Measurements from ENCODE around the gene TYW1B. TPM values are rescaled to one million over a fixed set of nuclear protein-coding genes. Genes with fewer than 3 reads are reported as not detected.

Gene TYW1B
- total RNA-seq, 1 experiment from 2014 or later = 3.0 TPM

DNA sequence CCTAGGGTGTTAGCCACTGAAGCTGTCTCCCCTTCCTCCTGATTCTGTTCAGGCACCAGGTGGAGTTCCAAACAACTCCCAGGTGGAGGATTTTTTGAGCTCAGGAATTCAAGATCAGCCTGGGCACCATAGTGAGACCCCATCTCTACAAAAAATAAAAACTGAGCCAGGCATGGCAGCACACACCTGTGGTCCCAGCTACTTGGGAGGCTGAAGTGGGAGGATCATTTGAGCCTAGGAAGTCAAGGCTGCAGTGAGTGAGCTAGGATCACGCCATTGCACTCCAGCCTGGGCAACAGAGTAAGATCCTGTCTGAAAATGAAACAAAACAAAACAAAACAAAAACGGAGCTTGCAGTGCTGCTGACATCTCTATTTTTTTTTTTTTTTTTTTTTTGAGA is 287.1 kb downstream of the TYW1B start:
- Histone ChIP-seq H2AFZ (no peak overlapping the region), H3K9me3 (ENCODE audit: insufficient read depth, low read depth) (no peaks in the 10 kb centered on the region), H3K4me1 (replicated peaks; ENCODE audit: insufficient read depth) (no peaks in the 10 kb centered on the region), H3K9me2 (ENCODE audit: insufficient read depth) (no peaks in the 10 kb centered on the region), H3K79me2 (ENCODE audit: low read depth) (no peaks in the 10 kb centered on the region), H3F3A (ENCODE audit: insufficient read depth, low read depth) (no peaks in the 10 kb centered on the region), H4K20me1 (ENCODE audit: insufficient read depth) (no peaks in the 10 kb centered on the region), H3K36me3 (ENCODE audit: low read depth) (no peaks in the 10 kb centered on the region), H3K27me3 (ENCODE audit: insufficient read depth, low read depth) (no peaks in the 10 kb centered on the region), H3K4me2 (no peak overlapping the region), H3K4me3 (no peak overlapping the region), H3K27ac (no peak overlapping the region)
- CTCF ChIA-PET = no interaction called here
- no peak for DNase-seq
- BruUV-seq (replicated peaks) = no TSS peak
- intact Hi-C loops (cut with micrococcal nuclease; ENCODE audit: unreplicated experiment) = no loop called here
- TF ChIP-seq, protein P1, sequence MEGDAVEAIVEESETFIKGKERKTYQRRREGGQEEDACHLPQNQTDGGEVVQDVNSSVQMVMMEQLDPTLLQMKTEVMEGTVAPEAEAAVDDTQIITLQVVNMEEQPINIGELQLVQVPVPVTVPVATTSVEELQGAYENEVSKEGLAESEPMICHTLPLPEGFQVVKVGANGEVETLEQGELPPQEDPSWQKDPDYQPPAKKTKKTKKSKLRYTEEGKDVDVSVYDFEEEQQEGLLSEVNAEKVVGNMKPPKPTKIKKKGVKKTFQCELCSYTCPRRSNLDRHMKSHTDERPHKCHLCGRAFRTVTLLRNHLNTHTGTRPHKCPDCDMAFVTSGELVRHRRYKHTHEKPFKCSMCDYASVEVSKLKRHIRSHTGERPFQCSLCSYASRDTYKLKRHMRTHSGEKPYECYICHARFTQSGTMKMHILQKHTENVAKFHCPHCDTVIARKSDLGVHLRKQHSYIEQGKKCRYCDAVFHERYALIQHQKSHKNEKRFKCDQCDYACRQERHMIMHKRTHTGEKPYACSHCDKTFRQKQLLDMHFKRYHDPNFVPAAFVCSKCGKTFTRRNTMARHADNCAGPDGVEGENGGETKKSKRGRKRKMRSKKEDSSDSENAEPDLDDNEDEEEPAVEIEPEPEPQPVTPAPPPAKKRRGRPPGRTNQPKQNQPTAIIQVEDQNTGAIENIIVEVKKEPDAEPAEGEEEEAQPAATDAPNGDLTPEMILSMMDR (conservative IDR thresholded peaks at IDR 0.05) = no peak
- TF ChIP-seq EZH2 (IDR thresholded peaks at IDR 0.05; ENCODE audit: low read depth) = no peak
- POLR2A ChIA-PET (ENCODE audit: unreplicated experiment) = interaction anchor here (0.6 kb wide), 1 partner anchor 71 kb away, joined by 15 read pairs; no protein-coding TSS in a partner anchor

DNA sequence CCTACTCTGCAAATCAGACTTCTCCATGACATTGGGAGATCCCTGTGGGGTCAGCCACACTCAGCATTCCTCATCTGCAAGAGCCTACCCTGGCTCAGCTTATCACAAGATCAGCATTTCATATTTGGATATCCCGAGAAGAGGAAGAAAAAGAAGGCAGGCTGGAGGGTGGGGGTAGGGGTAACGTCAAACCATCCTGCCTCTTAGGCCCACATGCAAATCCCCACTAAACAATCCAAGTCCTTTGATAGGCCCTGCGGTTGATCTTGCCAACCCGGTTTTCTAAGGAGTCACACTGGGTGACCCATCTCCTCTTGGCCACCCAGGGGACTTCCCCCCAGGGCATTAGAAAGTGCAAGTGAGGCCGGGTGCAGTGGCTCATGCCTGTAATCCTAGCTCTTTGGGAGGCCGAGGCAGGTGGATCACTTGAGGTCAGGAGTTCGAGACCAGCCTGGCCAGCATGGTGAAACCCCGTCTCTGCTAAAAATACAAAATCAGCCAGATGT is 287.8 kb downstream of the TYW1B start:
- POLR2A ChIA-PET (ENCODE audit: unreplicated experiment) = no interaction called here
- H3K27ac ChIP-seq = no peak overlapping the region
- H3K9me2 ChIP-seq (ENCODE audit: insufficient read depth) = no peaks in the 10 kb centered on the region
- no peaks in the 10 kb centered on the region for H4K20me1 ChIP-seq (ENCODE audit: insufficient read depth)
- BruUV-seq (replicated peaks) = no TSS peak
- no peak overlapping the region for H2AFZ ChIP-seq
- H3K27me3 ChIP-seq (ENCODE audit: insufficient read depth, low read depth) = no peaks in the 10 kb centered on the region
- H3K79me2 ChIP-seq (ENCODE audit: low read depth) = no peaks in the 10 kb centered on the region
- no peaks in the 10 kb centered on the region for H3K4me1 ChIP-seq (replicated peaks; ENCODE audit: insufficient read depth)
- DNase-seq = peak; percentile 34 to 50
- intact Hi-C loops (cut with micrococcal nuclease; ENCODE audit: unreplicated experiment) = no loop called here
- TF ChIP-seq, protein P1 (conservative IDR thresholded peaks at IDR 0.05) = no peak
- no peak for TF ChIP-seq EZH2 (IDR thresholded peaks at IDR 0.05; ENCODE audit: low read depth)
- CTCF ChIA-PET = no interaction called here
- no peaks in the 10 kb centered on the region for H3F3A ChIP-seq (ENCODE audit: insufficient read depth, low read depth)
- no peaks in the 10 kb centered on the region for H3K9me3 ChIP-seq (ENCODE audit: insufficient read depth, low read depth)
- H3K4me3 ChIP-seq = no peak overlapping the region
- H3K4me2 ChIP-seq = no peak overlapping the region
- no peaks in the 10 kb centered on the region for H3K36me3 ChIP-seq (ENCODE audit: low read depth)

DNA sequence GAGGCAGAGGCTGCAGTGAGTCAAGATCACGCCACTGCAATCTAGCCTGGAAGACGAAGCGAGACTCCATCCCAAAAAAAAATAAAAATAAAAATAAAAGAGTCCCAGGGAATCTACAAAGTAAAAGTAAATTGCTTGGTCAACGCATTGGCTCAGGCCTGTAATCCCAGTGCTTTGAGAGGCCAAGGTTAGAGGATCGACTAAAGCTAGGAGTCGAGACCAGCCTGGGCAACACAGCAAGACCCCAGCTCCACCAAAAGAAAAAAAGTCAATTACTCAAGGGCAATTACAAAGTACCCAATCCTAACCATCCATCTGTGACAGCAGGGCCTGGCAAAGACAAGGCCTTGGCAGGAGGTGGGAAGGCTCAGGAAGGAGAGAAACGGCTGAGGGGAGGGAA is 288.3 kb downstream of the TYW1B start:
- H3K4me2 ChIP-seq = no peak overlapping the region
- no peaks in the 10 kb centered on the region for H4K20me1 ChIP-seq (ENCODE audit: insufficient read depth)
- H3K79me2 ChIP-seq (ENCODE audit: low read depth) = no peaks in the 10 kb centered on the region
- no peaks in the 10 kb centered on the region for H3K9me3 ChIP-seq (ENCODE audit: insufficient read depth, low read depth)
- no peak overlapping the region for H2AFZ ChIP-seq
- no peak for DNase-seq
- no peaks in the 10 kb centered on the region for H3K9me2 ChIP-seq (ENCODE audit: insufficient read depth)
- no peaks in the 10 kb centered on the region for H3K36me3 ChIP-seq (ENCODE audit: low read depth)
- ChIA-PET CTCF (no interaction called here), POLR2A (ENCODE audit: unreplicated experiment) (interaction anchor here (0.6 kb wide), 1 partner anchor 16 kb away, joined by 4 read pairs; no protein-coding TSS in a partner anchor)
- no peaks in the 10 kb centered on the region for H3K4me1 ChIP-seq (replicated peaks; ENCODE audit: insufficient read depth)
- no TSS peak for BruUV-seq (replicated peaks)
- H3F3A ChIP-seq (ENCODE audit: insufficient read depth, low read depth) = no peaks in the 10 kb centered on the region
- no peaks in the 10 kb centered on the region for H3K27me3 ChIP-seq (ENCODE audit: insufficient read depth, low read depth)
- intact Hi-C loops (cut with micrococcal nuclease; ENCODE audit: unreplicated experiment) = no loop called here
- H3K4me3 ChIP-seq = no peak overlapping the region
- TF ChIP-seq, protein P1 (conservative IDR thresholded peaks at IDR 0.05) = no peak
- TF ChIP-seq EZH2 (IDR thresholded peaks at IDR 0.05; ENCODE audit: low read depth) = no peak
- H3K27ac ChIP-seq = no peak overlapping the region
